H1 (cell line): Measurements from ENCODE around the gene MOV10L1. TPM values are rescaled to one million over a fixed set of nuclear protein-coding genes. Genes with fewer than 3 reads are reported as not detected.

Experiments used
- EP300 ChIP-seq, 2 experiments: IDR thresholded peaks; 1 replicate in 1 of 2; 2 replicates in 1 of 2; pipeline ENCODE4 v1.6.1; 2011 to 2012; ENCODE audit warnings: low read depth in 2 of 2, low read length in 2 of 2, mild to moderate bottlenecking in 2 of 2, borderline replicate concordance in 1 of 2, inconsistent platforms in 1 of 2, moderate library complexity in 1 of 2
- PHF8 ChIP-seq: fragments of 200-600 bp; sonication (generic); conservative IDR thresholded peaks from 2 replicates; pipeline ENCODE4 v1.7.1; 2012; ENCODE audit warnings: low read depth, mild to moderate bottlenecking, inconsistent platforms, low read length, moderate library complexity
- polyA plus RNA-seq, 7 experiments: library from polyadenylated mRNA; depleted of rRNA in 3 of 7; stranded (reverse) in 5 of 7; unstranded in 2 of 7; fragments of >200 nt in 5 of 7; fragments of 200-250 nt in 2 of 7; gene quantifications; 1 replicate in 5 of 7; 2 replicates in 1 of 7; 4 replicates in 1 of 7; pipeline versions ENCODE4 v1.2.1 to v1.2.3, GENCODE V29; 2011 to 2013; ENCODE audit warnings: missing spikeins in 2 of 7, mixed read lengths in 2 of 7
- total RNA-seq: library from RNA; stranded (reverse); fragmentation: NEBNext Ultra II Directional; extraction: Animal tissue kit (Norgen Biotek cat#: 25700); gene quantifications from 2 replicates; pipeline ENCODE4 v1.2.1, GENCODE V29; 2021

The MOV10L1 gene
- total and polyA plus RNA-seq, 2 of the 8 experiments (the other 6 are each of a cell fraction or from before 2014, with no cell fraction given): 0.32 TPM; not detected in 1

DNA sequence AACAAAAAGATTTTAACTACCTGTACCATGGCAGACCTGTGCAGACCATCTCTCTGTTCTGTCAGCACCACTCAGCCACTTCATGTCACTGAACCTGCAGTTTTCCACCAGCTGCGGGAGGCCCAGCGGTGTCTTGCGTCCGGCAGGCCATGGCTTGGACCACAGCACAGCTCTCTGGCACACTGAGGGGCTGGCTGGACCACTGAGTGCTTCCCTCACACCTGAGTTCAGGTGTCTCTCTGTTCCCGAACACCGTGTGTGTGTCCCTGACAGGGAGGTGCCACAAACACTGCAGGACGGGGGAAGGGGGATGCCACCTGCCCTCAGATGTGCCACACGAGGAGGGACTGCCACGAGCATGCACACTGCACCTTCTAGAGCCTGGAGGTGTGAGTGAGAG is 17.7 kb downstream of the MOV10L1 start (continued):
- TF ChIP-seq EP300 (IDR thresholded peaks at IDR 0.05; ENCODE audit: borderline replicate concordance in 1 of 2, low read depth in 2 of 2, low read length in 2 of 2): no peak
- TF ChIP-seq PHF8: no peak
